Ectodermal cell (in vitro differentiated cells): ENCODE results near the gene ACCSL.
A peak's percentile ranks its signal among the peaks of the same experiment; 100 is the strongest.

Experiments used
- H3K27ac ChIP-seq: 2 replicates; pipeline ENCODE4 v1.7.0; 2013; ENCODE audit warnings: mild to moderate bottlenecking, low read depth, low read length; ENCODE audit not compliant: insufficient read depth, poor library complexity, severe bottlenecking
- H3K27me3 ChIP-seq: 2 replicates; pipeline ENCODE4 v1.7.0; 2013; ENCODE audit warnings: mild to moderate bottlenecking, low read length; ENCODE audit not compliant: insufficient read depth, control insufficient read depth, poor library complexity, severe bottlenecking
- H3K36me3 ChIP-seq: one replicate; pipeline ENCODE4 v1.7.0; 2013; ENCODE audit warnings: low read length; ENCODE audit not compliant: control insufficient read depth, insufficient read depth
- H3K4me1 ChIP-seq: one replicate; pipeline ENCODE4 v1.7.0; 2013; ENCODE audit warnings: low read length; ENCODE audit not compliant: control insufficient read depth, insufficient read depth
- H3K4me3 ChIP-seq: 2 replicates; pipeline ENCODE4 v1.7.0; 2013; ENCODE audit warnings: low read depth, low read length, control low read depth; ENCODE audit not compliant: insufficient read depth
- H3K9me3 ChIP-seq: 2 replicates; pipeline ENCODE4 v1.7.0; 2013; ENCODE audit warnings: mild to moderate bottlenecking, low read length, moderate library complexity; ENCODE audit not compliant: control insufficient read depth
- WGBS, 2 experiments: methylation state at CpG; one replicate each; pipeline ENCODE4 v1.1.7; 2013; ENCODE audit warnings: missing lambda C conversion rate in 2 of 2; 5-methylcytosine and 5-hydroxymethylcytosine counted together

The ACCSL gene

DNA sequence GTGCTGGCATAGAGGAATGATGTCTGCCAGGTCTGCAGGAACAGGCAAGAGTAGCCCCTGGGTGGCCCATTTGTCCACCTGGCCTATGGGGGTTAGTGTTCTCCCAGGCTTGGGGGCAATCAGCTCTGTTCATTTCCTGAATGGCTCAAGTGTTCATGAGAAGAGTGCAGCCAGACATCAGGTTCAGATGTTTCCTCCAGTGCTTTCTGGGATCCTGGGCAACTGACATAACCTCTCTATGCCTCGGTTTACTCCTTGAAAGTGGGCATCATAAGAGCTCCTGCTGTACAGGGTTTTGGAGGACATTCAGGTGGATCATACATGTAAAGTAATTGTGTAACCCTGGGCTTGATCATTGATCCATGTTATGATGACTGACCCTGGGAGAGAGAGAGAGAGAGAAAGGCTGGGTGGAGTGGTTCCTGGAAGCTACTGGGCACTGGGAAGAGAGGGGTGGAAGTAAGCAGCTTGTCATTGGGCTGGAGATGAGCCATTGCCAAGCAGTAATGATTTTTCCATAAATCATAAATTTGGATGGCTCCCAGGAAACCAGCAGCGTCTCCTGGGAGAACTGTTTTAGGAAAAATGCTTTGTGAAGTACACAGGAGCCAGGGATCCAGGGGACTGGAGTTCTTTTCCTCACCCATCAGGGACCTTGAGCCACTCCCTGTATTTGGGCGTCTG, 30.2 kb upstream of the ACCSL start:
- Histone ChIP-seq H3K27ac (no peak overlapping the region), H3K36me3 (no peaks in the 10 kb centered on the region), H3K9me3 (no peaks in the 10 kb centered on the region), H3K4me3 (no peak overlapping the region), H3K27me3 (no peaks in the 10 kb centered on the region), H3K4me1 (peaks cover 3% of the 10 kb centered on the region)
- 86 to 89% methylated on average over 3 of the region's 3 CpGs for WGBS, 2 experiments

GRCh38 chr11:44018127-44018521, 29.7 kb upstream of the ACCSL start:
- no peaks in the 10 kb centered on the region for H3K9me3 ChIP-seq
- peaks cover 3% of the 10 kb centered on the region for H3K4me1 ChIP-seq
- H3K4me3 ChIP-seq = no peak overlapping the region
- H3K36me3 ChIP-seq = no peaks in the 10 kb centered on the region
- H3K27ac ChIP-seq = no peak overlapping the region
- 41 to 43% methylated on average over 4 of the region's 4 CpGs for WGBS, 2 experiments
- H3K27me3 ChIP-seq = no peaks in the 10 kb centered on the region

GRCh38 chr11:44018829-44019228, 29.0 kb upstream of the ACCSL start:
- H3K27me3 ChIP-seq = no peaks in the 10 kb centered on the region
- no peaks in the 10 kb centered on the region for H3K9me3 ChIP-seq
- H3K36me3 ChIP-seq = no peaks in the 10 kb centered on the region
- no peak overlapping the region for H3K4me3 ChIP-seq
- peaks cover 3% of the 10 kb centered on the region for H3K4me1 ChIP-seq
- 96 to 100% methylated on average over 2 of the region's 2 CpGs for WGBS, 2 experiments
- H3K27ac ChIP-seq = no peak overlapping the region

DNA sequence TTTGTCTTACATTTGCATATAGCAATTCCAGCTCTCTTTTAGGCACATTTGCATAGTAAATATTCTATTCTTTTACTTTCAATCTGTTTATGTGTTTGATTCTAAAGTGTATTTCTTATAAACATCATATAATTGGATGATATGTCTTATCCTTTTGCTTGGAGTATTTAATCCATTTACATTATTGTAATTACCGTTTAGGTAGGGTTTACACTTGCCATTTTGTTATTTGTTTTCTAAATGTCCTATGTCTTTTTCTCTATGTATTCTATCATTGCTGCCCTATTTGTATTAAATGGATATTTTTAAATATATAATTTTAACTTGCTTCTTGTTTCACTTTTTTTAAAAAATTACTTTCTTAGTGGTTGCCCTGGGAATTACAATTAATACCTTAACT, 22.8 kb upstream of the ACCSL start:
- Histone ChIP-seq H3K4me1 (peaks cover 1% of the 10 kb centered on the region), H3K27me3 (no peaks in the 10 kb centered on the region), H3K36me3 (no peaks in the 10 kb centered on the region), H3K9me3 (no peaks in the 10 kb centered on the region), H3K4me3 (no peak overlapping the region), H3K27ac (no peak overlapping the region)
- no CpG with 5 or more reads among the region's 1 CpG for WGBS, 2 experiments

GRCh38 chr11:44025727-44026126, 22.1 kb upstream of the ACCSL start:
- peaks cover 9% of the 10 kb centered on the region for H3K4me1 ChIP-seq
- no peaks in the 10 kb centered on the region for H3K27me3 ChIP-seq
- H3K27ac ChIP-seq = no peak overlapping the region
- no peaks in the 10 kb centered on the region for H3K9me3 ChIP-seq
- H3K4me3 ChIP-seq = no peak overlapping the region
- H3K36me3 ChIP-seq = no peaks in the 10 kb centered on the region

DNA sequence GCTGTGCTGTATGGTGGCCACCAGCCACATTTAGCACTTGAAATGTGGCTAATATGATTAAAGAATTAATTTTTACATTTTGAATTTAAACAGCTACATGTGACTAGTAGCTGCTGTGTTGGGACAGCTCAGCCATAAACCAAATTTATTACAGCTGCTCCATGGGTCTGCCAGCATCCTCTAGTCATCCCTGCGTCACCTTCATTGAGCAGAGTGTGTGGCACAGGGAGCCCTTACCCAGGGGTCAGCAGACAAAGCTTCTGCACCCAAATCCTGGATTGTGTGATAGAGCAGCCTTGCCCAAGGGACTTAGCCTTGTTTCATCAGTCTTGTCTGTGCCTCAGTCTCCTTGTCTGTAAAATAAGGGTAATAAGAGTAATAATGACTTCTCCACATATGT, 19.4 kb upstream of the ACCSL start:
- Histone ChIP-seq H3K27ac (no peak overlapping the region), H3K27me3 (no peaks in the 10 kb centered on the region), H3K36me3 (no peaks in the 10 kb centered on the region), H3K4me1 (peaks cover 31% of the 10 kb centered on the region), H3K4me3 (no peak overlapping the region), H3K9me3 (no peaks in the 10 kb centered on the region)
- 94 to 100% methylated on average over 1 of the region's 1 CpG for WGBS, 2 experiments

DNA sequence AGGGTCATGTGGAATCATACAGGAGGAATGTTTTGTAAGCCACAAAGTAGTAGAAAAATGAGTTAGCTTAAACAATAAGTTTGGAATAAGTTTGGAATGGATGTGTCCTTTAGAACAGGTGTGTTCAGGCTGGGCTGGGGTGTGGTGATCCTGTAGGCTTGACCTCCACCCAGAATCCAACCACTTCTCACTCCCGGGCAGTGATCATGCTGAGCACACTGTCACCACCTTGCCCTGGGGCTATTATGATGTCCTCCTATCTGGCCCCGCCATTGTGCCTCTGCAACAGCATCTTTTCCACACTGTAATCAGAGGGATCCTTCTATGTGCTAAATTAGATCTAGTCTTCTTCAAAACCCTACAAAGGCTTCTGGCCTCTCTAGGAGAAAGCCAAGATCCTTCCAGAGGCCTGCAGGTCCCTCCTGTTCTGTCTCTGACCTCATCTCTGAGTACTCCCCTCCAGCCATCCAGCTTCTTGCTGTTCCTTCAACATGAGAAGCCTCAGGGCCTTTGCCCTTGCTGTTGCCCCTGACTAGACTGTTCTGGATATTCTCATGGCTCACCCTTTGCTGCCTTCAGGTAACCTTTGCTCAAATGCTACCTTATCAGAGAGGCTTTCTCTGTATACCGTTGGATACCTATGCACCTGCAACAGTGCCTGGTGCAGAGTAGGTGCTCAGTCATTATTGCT, 18.8 kb upstream of the ACCSL start:
- H3K9me3 ChIP-seq = no peaks in the 10 kb centered on the region
- no peaks in the 10 kb centered on the region for H3K27me3 ChIP-seq
- no peaks in the 10 kb centered on the region for H3K36me3 ChIP-seq
- no peak overlapping the region for H3K4me3 ChIP-seq
- peaks cover 35% of the 10 kb centered on the region for H3K4me1 ChIP-seq
- WGBS, 2 experiments = 91 to 95% methylated on average over 3 of the region's 3 CpGs
- no peak overlapping the region for H3K27ac ChIP-seq

GRCh38 chr11:44029507-44029845, 18.3 kb upstream of the ACCSL start:
- H3K27ac ChIP-seq = no peak overlapping the region
- WGBS, 2 experiments = 79 to 81% methylated on average over 1 of the region's 1 CpG
- peaks cover 35% of the 10 kb centered on the region for H3K4me1 ChIP-seq
- no peaks in the 10 kb centered on the region for H3K36me3 ChIP-seq
- no peaks in the 10 kb centered on the region for H3K27me3 ChIP-seq
- H3K4me3 ChIP-seq = no peak overlapping the region
- H3K9me3 ChIP-seq = no peaks in the 10 kb centered on the region

DNA sequence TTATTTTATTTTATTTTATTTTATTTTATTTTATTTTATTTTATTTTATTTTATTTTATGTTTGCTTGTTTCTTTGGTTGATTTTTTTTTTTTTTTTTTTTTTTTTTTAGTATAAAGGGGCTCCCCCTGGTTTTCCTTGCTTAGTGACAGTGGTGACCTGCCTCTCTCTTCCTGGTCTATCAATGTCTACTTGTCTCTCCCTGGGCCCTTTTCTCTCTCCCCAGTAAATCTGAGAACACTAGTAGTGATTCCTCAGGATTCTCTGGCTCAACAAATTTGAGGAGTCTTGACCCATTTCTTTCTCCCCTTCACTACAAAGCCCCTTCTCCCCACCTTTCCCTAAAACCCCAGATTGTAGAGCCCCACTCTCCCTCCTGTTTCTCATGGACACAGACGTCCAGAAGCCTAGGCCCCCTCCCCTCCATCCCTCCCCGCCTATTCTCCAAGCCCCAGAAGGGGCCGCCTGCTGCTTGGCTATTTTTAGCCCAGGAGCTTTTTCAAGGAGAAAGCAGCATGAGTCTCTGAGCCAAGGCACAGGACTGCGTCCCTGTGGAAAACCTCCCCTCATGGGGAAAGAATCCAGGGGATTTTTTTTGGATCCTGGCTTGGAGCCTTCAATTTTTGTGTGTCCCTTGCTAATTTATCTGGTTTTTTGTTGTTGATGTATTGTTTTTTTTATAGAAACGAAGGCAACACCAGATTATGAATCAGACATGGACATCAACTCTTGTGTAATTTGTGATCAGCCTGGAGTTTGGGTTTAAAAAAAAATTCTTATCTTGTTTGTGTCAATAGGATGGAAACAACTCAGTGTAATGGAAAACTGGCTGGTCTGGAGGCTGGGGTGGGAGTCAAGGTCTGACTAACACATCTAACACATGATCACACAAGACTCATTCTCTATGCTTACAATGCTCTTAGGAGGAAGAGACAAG, 17.5 kb upstream of the ACCSL start:
- H3K4me3 ChIP-seq = no peak overlapping the region

DNA sequence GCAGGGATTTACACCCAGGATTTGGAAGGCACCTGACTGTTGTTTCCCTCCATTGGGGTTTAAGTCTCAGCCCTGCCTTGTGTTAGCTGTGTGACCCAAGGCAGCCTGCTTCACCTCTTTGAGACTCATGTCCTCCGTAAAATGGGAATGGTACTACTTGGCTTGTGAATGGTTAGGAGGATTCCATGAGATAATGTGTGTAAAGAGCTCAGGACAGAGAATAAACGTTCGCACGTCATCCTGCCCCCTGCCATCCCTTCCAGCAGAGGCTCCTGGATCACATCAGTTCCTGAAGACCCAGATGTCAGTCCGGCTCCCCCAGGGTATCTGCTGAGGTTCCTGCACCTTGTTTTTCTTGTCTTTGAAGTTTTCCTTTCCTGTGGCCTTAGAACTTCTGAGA, 16.8 kb upstream of the ACCSL start:
- 76 to 83% methylated on average over 5 of the region's 5 CpGs for WGBS, 2 experiments
- Histone ChIP-seq H3K36me3 (no peaks in the 10 kb centered on the region), H3K9me3 (no peaks in the 10 kb centered on the region), H3K27me3 (no peaks in the 10 kb centered on the region), H3K4me1 (peaks cover 35% of the 10 kb centered on the region), H3K4me3 (no peak overlapping the region), H3K27ac (no peak overlapping the region)

More for the DNA sequence above, 17.5 kb upstream of the ACCSL start:
- peaks cover 35% of the 10 kb centered on the region for H3K4me1 ChIP-seq
- 7 to 8% methylated on average over 5 of the region's 5 CpGs for WGBS, 2 experiments
- peak overlapping the region; percentile 54 for H3K27ac ChIP-seq
- H3K36me3 ChIP-seq = no peaks in the 10 kb centered on the region
- H3K9me3 ChIP-seq = no peaks in the 10 kb centered on the region
- H3K27me3 ChIP-seq = no peaks in the 10 kb centered on the region
